ENCODE measurements around the gene DUS3L. TPM values are rescaled to one million over a fixed set of nuclear protein-coding genes. Genes with fewer than 3 reads are reported as not detected.

The DUS3L gene
- total and polyA plus RNA-seq, 2 experiments from 2014 or later, result 26.7 to 28.9 TPM

DNA sequence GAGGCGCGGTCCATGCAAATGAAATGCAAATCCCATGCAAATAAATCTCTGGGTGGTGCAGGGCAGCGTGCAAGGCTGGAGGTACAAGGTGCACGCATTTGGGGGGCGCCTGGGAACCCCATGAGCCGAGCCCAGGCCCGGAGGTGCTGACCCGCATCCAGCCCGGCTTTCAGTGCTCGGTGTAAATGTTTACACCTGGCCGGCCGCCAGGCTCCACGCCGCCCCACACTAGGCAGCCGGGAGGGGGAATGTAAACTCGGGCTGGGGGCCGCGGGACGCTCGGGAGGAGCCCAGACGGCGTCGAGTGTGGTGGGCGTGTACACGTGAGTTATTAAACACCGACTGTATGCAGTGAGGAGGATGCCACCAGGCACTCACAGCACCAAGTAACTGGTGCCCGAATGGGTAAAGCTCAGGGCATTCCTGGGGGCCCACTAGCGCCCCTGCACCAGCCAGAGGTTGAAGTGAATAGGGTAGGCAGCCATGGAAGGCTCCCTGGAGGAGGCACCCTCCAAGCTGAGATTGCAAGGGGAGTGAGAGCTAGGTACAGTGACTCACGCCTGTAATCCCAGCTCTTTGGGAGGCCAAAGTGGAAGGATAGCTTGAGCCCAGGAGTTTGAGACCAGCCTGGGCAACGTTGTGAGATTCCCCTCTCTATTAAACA is 31.4 kb upstream of the DUS3L start:
- H4K20me1 ChIP-seq (ENCODE audit: insufficient read depth, poor library complexity, severe bottlenecking), result no peaks in the 10 kb centered on the region
- WGBS (ENCODE audit: low lambda C conversion rate, missing lambda C conversion rate), result 75% methylated on average over 28 of the region's 30 CpGs
- no peaks in the 10 kb centered on the region for H3K36me3 ChIP-seq (replicated peaks; ENCODE audit: insufficient read depth, low read depth)
- peaks cover under 1% of the 10 kb centered on the region for H3K4me1 ChIP-seq (ENCODE audit: insufficient read depth)
- no peaks in the 10 kb centered on the region for H3K79me2 ChIP-seq
- no peak overlapping the region for H3K27ac ChIP-seq
- H3K4me3 ChIP-seq, result no peak overlapping the region
- no peak overlapping the region for H3K4me2 ChIP-seq
- H3K9me2 ChIP-seq (replicated peaks; ENCODE audit: insufficient read depth), result no peaks in the 10 kb centered on the region
- H2AFZ ChIP-seq, result no peak overlapping the region
- no peaks in the 10 kb centered on the region for H3K9me3 ChIP-seq (ENCODE audit: low read depth)
- no peak for TF ChIP-seq EZH2 (IDR thresholded peaks at IDR 0.05; ENCODE audit: borderline replicate concordance)
- TF ChIP-seq EZH2phosphoT487 (IDR thresholded peaks at IDR 0.05; ENCODE audit: low read depth, severe bottlenecking, unreplicated experiment), result no peak
- TF ChIP-seq, protein P1, sequence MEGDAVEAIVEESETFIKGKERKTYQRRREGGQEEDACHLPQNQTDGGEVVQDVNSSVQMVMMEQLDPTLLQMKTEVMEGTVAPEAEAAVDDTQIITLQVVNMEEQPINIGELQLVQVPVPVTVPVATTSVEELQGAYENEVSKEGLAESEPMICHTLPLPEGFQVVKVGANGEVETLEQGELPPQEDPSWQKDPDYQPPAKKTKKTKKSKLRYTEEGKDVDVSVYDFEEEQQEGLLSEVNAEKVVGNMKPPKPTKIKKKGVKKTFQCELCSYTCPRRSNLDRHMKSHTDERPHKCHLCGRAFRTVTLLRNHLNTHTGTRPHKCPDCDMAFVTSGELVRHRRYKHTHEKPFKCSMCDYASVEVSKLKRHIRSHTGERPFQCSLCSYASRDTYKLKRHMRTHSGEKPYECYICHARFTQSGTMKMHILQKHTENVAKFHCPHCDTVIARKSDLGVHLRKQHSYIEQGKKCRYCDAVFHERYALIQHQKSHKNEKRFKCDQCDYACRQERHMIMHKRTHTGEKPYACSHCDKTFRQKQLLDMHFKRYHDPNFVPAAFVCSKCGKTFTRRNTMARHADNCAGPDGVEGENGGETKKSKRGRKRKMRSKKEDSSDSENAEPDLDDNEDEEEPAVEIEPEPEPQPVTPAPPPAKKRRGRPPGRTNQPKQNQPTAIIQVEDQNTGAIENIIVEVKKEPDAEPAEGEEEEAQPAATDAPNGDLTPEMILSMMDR (IDR thresholded peaks at IDR 0.05; ENCODE audit: poor library complexity), result no peak
- no peak for DNase-seq (ENCODE audit: low spot score)
- H3K27me3 ChIP-seq, result no peaks in the 10 kb centered on the region

DNA sequence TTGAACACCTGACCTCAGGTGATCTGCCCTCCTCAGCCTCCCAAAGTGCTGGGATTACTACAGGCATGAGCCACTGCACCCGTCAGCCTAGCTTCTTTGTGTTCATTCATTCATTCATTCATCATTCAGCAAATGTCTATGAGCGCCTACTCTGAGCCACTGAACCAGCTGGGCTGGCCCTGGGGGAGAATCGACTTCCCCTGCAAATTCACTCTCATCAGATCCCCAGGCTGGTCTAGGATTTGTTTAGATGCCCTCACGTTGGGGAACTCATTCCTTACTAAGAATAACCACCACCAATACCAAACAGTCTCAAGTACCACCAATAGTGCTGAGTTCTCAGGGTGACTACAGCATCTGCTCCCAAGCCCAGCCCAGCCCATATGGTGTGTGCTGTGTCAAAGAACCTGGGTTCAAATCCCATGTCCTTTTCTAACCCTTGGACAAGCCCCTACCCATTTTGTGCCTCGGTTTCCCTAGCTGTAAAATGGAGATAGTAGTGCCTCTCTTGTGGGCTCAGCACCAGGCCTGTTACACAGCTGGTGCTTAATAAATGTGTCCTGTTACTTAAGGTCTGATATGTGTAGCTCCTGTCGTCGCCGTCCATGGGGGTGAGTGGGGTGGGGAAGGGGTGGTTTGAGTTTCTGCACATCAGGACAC is 30.7 kb upstream of the DUS3L start:
- TF ChIP-seq EZH2 (IDR thresholded peaks at IDR 0.05; ENCODE audit: borderline replicate concordance) (no peak), EZH2phosphoT487 (IDR thresholded peaks at IDR 0.05; ENCODE audit: low read depth, severe bottlenecking, unreplicated experiment) (no peak)
- TF ChIP-seq, protein P1 (IDR thresholded peaks at IDR 0.05; ENCODE audit: poor library complexity), result no peak
- WGBS (ENCODE audit: low lambda C conversion rate, missing lambda C conversion rate), result 91% methylated on average over 8 of the region's 8 CpGs
- no peak overlapping the region for H3K4me3 ChIP-seq
- no peak overlapping the region for H2AFZ ChIP-seq
- no peaks in the 10 kb centered on the region for H4K20me1 ChIP-seq (ENCODE audit: insufficient read depth, poor library complexity, severe bottlenecking)
- H3K9me2 ChIP-seq (replicated peaks; ENCODE audit: insufficient read depth), result no peaks in the 10 kb centered on the region
- no peaks in the 10 kb centered on the region for H3K79me2 ChIP-seq
- H3K9me3 ChIP-seq (ENCODE audit: low read depth), result no peaks in the 10 kb centered on the region
- no peaks in the 10 kb centered on the region for H3K27me3 ChIP-seq
- no peaks in the 10 kb centered on the region for H3K4me1 ChIP-seq (ENCODE audit: insufficient read depth)
- H3K27ac ChIP-seq, result no peak overlapping the region
- no peaks in the 10 kb centered on the region for H3K36me3 ChIP-seq (replicated peaks; ENCODE audit: insufficient read depth, low read depth)
- no peak overlapping the region for H3K4me2 ChIP-seq
- no peak for DNase-seq (ENCODE audit: low spot score)

DNA sequence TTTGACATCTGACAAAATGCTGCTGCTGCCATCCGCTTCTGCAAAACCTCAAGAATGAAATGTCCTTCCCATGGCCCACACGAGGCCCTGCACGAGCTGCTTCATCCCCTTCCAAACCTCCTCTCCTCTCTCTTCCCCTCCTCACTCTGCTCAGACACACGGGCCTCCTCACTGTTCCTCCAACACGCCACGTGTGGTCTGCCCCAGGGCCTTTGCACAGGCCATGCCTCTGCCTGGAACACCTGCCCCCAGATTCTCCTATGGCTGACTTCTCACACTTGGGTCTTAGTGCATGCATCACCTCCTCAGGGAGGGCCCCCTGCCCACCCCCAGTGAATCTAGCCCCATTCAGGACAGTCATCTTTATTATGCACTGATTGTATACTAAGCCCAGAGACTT is 29.8 kb upstream of the DUS3L start:
- no peak overlapping the region for H3K4me3 ChIP-seq
- H3K27me3 ChIP-seq, result no peaks in the 10 kb centered on the region
- TF ChIP-seq EZH2phosphoT487 (IDR thresholded peaks at IDR 0.05; ENCODE audit: low read depth, severe bottlenecking, unreplicated experiment) (no peak), EZH2 (IDR thresholded peaks at IDR 0.05; ENCODE audit: borderline replicate concordance) (no peak)
- TF ChIP-seq, protein P1 (IDR thresholded peaks at IDR 0.05; ENCODE audit: poor library complexity), result no peak
- 78% methylated on average over 6 of the region's 6 CpGs for WGBS (ENCODE audit: low lambda C conversion rate, missing lambda C conversion rate)
- no peak overlapping the region for H3K27ac ChIP-seq
- no peak overlapping the region for H3K4me2 ChIP-seq
- H3K4me1 ChIP-seq (ENCODE audit: insufficient read depth), result no peaks in the 10 kb centered on the region
- H2AFZ ChIP-seq, result no peak overlapping the region
- H3K9me3 ChIP-seq (ENCODE audit: low read depth), result no peaks in the 10 kb centered on the region
- DNase-seq (ENCODE audit: low spot score), result no peak
- H3K79me2 ChIP-seq, result no peaks in the 10 kb centered on the region
- H3K9me2 ChIP-seq (replicated peaks; ENCODE audit: insufficient read depth), result no peaks in the 10 kb centered on the region
- no peaks in the 10 kb centered on the region for H4K20me1 ChIP-seq (ENCODE audit: insufficient read depth, poor library complexity, severe bottlenecking)
- no peaks in the 10 kb centered on the region for H3K36me3 ChIP-seq (replicated peaks; ENCODE audit: insufficient read depth, low read depth)
